GM12878 (cell line): Measurements from ENCODE around the gene CREB3L4.

ENCODE experiments used
- ATF7 ChIP-seq: fragments of 450-650 bp; IDR thresholded peaks from 2 replicates; pipeline ENCODE4 v1.6.1; 2016; ENCODE audit warnings: low read depth, mild to moderate bottlenecking
- CHD4 ChIP-seq: fragments of 200-600 bp; sonication (generic); IDR thresholded peaks from 2 replicates; pipeline ENCODE4 v1.6.1; 2016; ENCODE audit warnings: mild to moderate bottlenecking
- CTCF ChIP-seq, 3 experiments: IDR thresholded peaks in 2 of 3; conservative IDR thresholded peaks in 1 of 3; 2 replicates each; pipeline ENCODE4 v1.5.1; 2011; ENCODE audit warnings: low read depth in 3 of 3, low read length in 3 of 3, mild to moderate bottlenecking in 3 of 3, control low read depth in 2 of 3, moderate library complexity in 2 of 3, inconsistent platforms in 1 of 3, mixed read lengths in 1 of 3; ENCODE audit not compliant: control insufficient read depth in 2 of 3, insufficient read depth in 1 of 3; ENCODE audit errors: extremely low read depth in 1 of 3
- EP300 ChIP-seq, 2 experiments: fragments of 150-350 bp in 1 of 2; IDR thresholded peaks; 2 replicates each; pipeline ENCODE4 v1.6.1; 2011 to 2012; ENCODE audit warnings: low read depth in 2 of 2, low read length in 2 of 2, borderline replicate concordance in 1 of 2, improper control_type of control experiment in 1 of 2, inconsistent platforms in 1 of 2; ENCODE audit not compliant: control insufficient read depth in 1 of 2
- POLR2A ChIP-seq: IDR thresholded peaks from 2 replicates; pipeline ENCODE4 v1.6.1; 2011; ENCODE audit warnings: low read depth, mild to moderate bottlenecking, low read length
- POLR2AphosphoS5 ChIP-seq: IDR thresholded peaks from 2 replicates; pipeline ENCODE4 v1.6.1; 2011; ENCODE audit warnings: mild to moderate bottlenecking, low read length, inconsistent platforms
- RAD21 ChIP-seq: IDR thresholded peaks from 2 replicates; pipeline ENCODE4 v1.6.1; 2011; ENCODE audit warnings: mild to moderate bottlenecking, low read depth, low read length, moderate library complexity; ENCODE audit not compliant: insufficient read depth
- RFX5 ChIP-seq: IDR thresholded peaks from 2 replicates; pipeline ENCODE4 v1.6.1; 2011; ENCODE audit warnings: low read depth, low read length, improper control_type of control experiment
- TARDBP ChIP-seq: IDR thresholded peaks from 2 replicates; pipeline ENCODE4 v1.6.1; 2016; ENCODE audit warnings: borderline replicate concordance
- ZNF274 ChIP-seq: IDR thresholded peaks from one replicate; pipeline ENCODE4 v1.8.0; 2011; ENCODE audit not compliant: insufficient read length, insufficient read depth
- TF ChIP-seq, protein P1 (sequence below): IDR thresholded peaks from 2 replicates; pipeline ENCODE4 v1.6.1; 2012; ENCODE audit warnings: mild to moderate bottlenecking, low read depth, low read length
- TF ChIP-seq, protein P2 (sequence below): fragments of 450-650 bp; IDR thresholded peaks from 2 replicates; pipeline ENCODE4 v1.6.1; 2016; ENCODE audit warnings: mild to moderate bottlenecking, moderate library complexity, borderline replicate concordance

DNA sequence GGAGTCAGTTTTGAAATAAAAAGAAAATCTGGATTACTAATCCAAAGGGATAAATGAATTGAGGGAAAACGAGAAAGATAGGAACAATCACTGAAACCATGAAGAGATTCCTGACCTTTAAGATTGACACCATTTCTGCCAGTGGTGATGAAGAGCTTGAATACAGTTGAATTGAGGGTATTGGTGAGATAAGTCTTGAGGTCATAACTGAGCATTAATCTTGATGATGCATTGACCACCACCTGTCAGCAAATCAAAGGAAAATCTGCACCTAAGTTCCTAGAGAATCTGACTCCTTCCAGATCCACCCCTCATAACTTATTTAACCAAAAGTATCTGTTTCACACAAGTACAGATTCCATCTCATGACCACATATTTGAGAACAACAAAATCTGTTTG, 44.4 kb downstream of the CREB3L4 start:
- no peak for TF ChIP-seq ATF7
- TF ChIP-seq CTCF (IDR thresholded peaks at IDR 0.05 in 2 of 3, conservative IDR thresholded peaks at IDR 0.05 in 1 of 3; ENCODE audit: control insufficient read depth in 2 of 3, extremely low read depth in 1 of 3, insufficient read depth in 1 of 3, low read depth in 3 of 3, low read length in 3 of 3), result no peak
- TF ChIP-seq, protein P1, sequence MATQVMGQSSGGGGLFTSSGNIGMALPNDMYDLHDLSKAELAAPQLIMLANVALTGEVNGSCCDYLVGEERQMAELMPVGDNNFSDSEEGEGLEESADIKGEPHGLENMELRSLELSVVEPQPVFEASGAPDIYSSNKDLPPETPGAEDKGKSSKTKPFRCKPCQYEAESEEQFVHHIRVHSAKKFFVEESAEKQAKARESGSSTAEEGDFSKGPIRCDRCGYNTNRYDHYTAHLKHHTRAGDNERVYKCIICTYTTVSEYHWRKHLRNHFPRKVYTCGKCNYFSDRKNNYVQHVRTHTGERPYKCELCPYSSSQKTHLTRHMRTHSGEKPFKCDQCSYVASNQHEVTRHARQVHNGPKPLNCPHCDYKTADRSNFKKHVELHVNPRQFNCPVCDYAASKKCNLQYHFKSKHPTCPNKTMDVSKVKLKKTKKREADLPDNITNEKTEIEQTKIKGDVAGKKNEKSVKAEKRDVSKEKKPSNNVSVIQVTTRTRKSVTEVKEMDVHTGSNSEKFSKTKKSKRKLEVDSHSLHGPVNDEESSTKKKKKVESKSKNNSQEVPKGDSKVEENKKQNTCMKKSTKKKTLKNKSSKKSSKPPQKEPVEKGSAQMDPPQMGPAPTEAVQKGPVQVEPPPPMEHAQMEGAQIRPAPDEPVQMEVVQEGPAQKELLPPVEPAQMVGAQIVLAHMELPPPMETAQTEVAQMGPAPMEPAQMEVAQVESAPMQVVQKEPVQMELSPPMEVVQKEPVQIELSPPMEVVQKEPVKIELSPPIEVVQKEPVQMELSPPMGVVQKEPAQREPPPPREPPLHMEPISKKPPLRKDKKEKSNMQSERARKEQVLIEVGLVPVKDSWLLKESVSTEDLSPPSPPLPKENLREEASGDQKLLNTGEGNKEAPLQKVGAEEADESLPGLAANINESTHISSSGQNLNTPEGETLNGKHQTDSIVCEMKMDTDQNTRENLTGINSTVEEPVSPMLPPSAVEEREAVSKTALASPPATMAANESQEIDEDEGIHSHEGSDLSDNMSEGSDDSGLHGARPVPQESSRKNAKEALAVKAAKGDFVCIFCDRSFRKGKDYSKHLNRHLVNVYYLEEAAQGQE, result no peak
- TF ChIP-seq ZNF274, result no peak
- TF ChIP-seq TARDBP, result no peak
- TF ChIP-seq, protein P2, sequence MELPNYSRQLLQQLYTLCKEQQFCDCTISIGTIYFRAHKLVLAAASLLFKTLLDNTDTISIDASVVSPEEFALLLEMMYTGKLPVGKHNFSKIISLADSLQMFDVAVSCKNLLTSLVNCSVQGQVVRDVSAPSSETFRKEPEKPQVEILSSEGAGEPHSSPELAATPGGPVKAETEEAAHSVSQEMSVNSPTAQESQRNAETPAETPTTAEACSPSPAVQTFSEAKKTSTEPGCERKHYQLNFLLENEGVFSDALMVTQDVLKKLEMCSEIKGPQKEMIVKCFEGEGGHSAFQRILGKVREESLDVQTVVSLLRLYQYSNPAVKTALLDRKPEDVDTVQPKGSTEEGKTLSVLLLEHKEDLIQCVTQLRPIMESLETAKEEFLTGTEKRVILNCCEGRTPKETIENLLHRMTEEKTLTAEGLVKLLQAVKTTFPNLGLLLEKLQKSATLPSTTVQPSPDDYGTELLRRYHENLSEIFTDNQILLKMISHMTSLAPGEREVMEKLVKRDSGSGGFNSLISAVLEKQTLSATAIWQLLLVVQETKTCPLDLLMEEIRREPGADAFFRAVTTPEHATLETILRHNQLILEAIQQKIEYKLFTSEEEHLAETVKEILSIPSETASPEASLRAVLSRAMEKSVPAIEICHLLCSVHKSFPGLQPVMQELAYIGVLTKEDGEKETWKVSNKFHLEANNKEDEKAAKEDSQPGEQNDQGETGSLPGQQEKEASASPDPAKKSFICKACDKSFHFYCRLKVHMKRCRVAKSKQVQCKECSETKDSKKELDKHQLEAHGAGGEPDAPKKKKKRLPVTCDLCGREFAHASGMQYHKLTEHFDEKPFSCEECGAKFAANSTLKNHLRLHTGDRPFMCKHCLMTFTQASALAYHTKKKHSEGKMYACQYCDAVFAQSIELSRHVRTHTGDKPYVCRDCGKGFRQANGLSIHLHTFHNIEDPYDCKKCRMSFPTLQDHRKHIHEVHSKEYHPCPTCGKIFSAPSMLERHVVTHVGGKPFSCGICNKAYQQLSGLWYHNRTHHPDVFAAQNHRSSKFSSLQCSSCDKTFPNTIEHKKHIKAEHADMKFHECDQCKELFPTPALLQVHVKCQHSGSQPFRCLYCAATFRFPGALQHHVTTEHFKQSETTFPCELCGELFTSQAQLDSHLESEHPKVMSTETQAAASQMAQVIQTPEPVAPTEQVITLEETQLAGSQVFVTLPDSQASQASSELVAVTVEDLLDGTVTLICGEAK, result no peak
- no peak for TF ChIP-seq CHD4
- no peak for TF ChIP-seq POLR2A
- no peak for TF ChIP-seq POLR2AphosphoS5
- TF ChIP-seq RFX5, result no peak
- no peak for TF ChIP-seq EP300 (IDR thresholded peaks at IDR 0.05; ENCODE audit: borderline replicate concordance in 1 of 2, control insufficient read depth in 1 of 2, low read depth in 2 of 2, low read length in 2 of 2)
- no peak for TF ChIP-seq RAD21
